Fibroblast of lung (primary cell): Measurements from ENCODE around the gene CIAO2A.

Source experiments
- CTCF ChIP-seq, 2 donors: IDR thresholded peaks in 1 of 2; conservative IDR thresholded peaks in 1 of 2; 1 replicate in 1 of 2; 2 replicates in 1 of 2; pipeline ENCODE4 v1.5.1; 2011 to 2012; ENCODE audit warnings: low read length in 2 of 2, control low read depth in 1 of 2, inconsistent platforms in 1 of 2, low read depth in 1 of 2, mild to moderate bottlenecking in 1 of 2
- EZH2 ChIP-seq: IDR thresholded peaks from 2 replicates; pipeline ENCODE4 v1.5.1; 2012; ENCODE audit warnings: low read length, control low read depth, mild to moderate bottlenecking; ENCODE audit errors: missing control alignments

GRCh38 chr15:64136347-64136746, 42.7 kb upstream of the CIAO2A start:
- no peak for TF ChIP-seq CTCF (conservative IDR thresholded peaks at IDR 0.05 in 1 of 2, IDR thresholded peaks at IDR 0.05 in 1 of 2; ENCODE audit: low read depth in 1 of 2, low read length in 2 of 2)
- no peak for TF ChIP-seq EZH2
